ENCODE measurements around the gene SPO11. TPM values are rescaled to one million over a fixed set of nuclear protein-coding genes. Genes with fewer than 3 reads are reported as not detected.

Gene SPO11
- total and polyA plus RNA-seq, 2 of the 8 experiments (the other 6 are each of a cell fraction or from before 2014, with no cell fraction given), result not detected

- no peak overlapping the region for H2AFZ ChIP-seq (ENCODE audit: low read length)
- H2BK20ac ChIP-seq (ENCODE audit: low read length), result no peak overlapping the region
- no peaks in the 10 kb centered on the region for H3K79me2 ChIP-seq (ENCODE audit: control insufficient read depth in 1 of 2, insufficient read depth in 2 of 2, low read length in 2 of 2)
- H3K18ac ChIP-seq (ENCODE audit: extremely low read depth, low read length), result no peak overlapping the region
- H3K27me3 ChIP-seq (replicated peaks in 1 of 4; ENCODE audit: control insufficient read depth in 3 of 4, extremely low read depth in 1 of 4, insufficient read depth in 3 of 4, low read length in 3 of 4), result no peaks in the 10 kb centered on the region
- H4K91ac ChIP-seq (replicated peaks; ENCODE audit: insufficient read length, low read length), result no peak overlapping the region
- no peak for DNase-seq (ENCODE audit: low read depth in 1 of 2, low spot score in 2 of 2)
- no peak overlapping the region for H2BK12ac ChIP-seq (ENCODE audit: low read depth, low read length)
- TF ChIP-seq SAP30 (IDR thresholded peaks at IDR 0.05; ENCODE audit: insufficient read depth, insufficient replicate concordance, low read length), result no peak
- TF ChIP-seq POU5F1 (IDR thresholded peaks at IDR 0.05; ENCODE audit: low read depth, low read length), result no peak
- no peak for TF ChIP-seq BACH1 (IDR thresholded peaks at IDR 0.05; ENCODE audit: low read length)
- no peak for TF ChIP-seq CREB1 (IDR thresholded peaks at IDR 0.05)
- TF ChIP-seq USF2 (IDR thresholded peaks at IDR 0.05; ENCODE audit: low read length), result no peak
- H4K8ac ChIP-seq (ENCODE audit: extremely low read depth, insufficient read depth, low read length), result no peak overlapping the region
- peaks cover 3% of the 10 kb centered on the region; the same call in 1 of the 2 replicates for H3K79me1 ChIP-seq (ENCODE audit: low read depth, low read length)
- ChIA-PET POLR2A (ENCODE audit: partially characterized antibody) (interaction anchor here (0.7 kb wide), 1 partner anchor 33 kb away, joined by 3 read pairs; no protein-coding TSS in a partner anchor), CTCF (ENCODE audit: partially characterized antibody) (interaction anchor here (0.9 to 1.6 kb wide), 7 partner anchors 10 to 287 kb away, joined by 3 to 5 read pairs (median 4); no protein-coding TSS in a partner anchor)
- peaks cover 0 to 7% (median 3%) of the 10 kb centered on the region in 4 experiments; a peak in 3 of 7 replicates for H3K4me1 ChIP-seq (replicated peaks in 1 of 4; ENCODE audit: control insufficient read depth in 3 of 4, insufficient read depth in 4 of 4, low read length in 3 of 4)
- peaks cover 0 to 3% of the 10 kb centered on the region in 2 experiments for H4K20me1 ChIP-seq (replicated peaks in 1 of 2; ENCODE audit: control insufficient read depth in 1 of 2, insufficient read depth in 2 of 2, low read length in 2 of 2)
- FAIRE-seq, result no peak
- no peaks in the 10 kb centered on the region for H3K23me2 ChIP-seq (ENCODE audit: low read depth, low read length)
- H3K4ac ChIP-seq (replicated peaks; ENCODE audit: insufficient read length, low read depth, low read length), result no peak overlapping the region
- H3K9ac ChIP-seq (replicated peaks in 1 of 4; ENCODE audit: extremely low read depth in 1 of 4, low read depth in 3 of 4, low read length in 3 of 4), result no peak overlapping the region
- H3K23ac ChIP-seq (ENCODE audit: insufficient read length), result no peak overlapping the region
- H2AK5ac ChIP-seq (ENCODE audit: low read depth, low read length), result no peak overlapping the region
- H3K14ac ChIP-seq (ENCODE audit: insufficient read length), result no peak overlapping the region
- no peak overlapping the region for H3K4me2 ChIP-seq (ENCODE audit: insufficient read depth in 1 of 2, low read depth in 2 of 2, low read length in 2 of 2)
- H2BK5ac ChIP-seq (ENCODE audit: low read depth, low read length), result no peak overlapping the region
- H2BK15ac ChIP-seq (ENCODE audit: low read length), result no peak overlapping the region
- no peak overlapping the region for H3K56ac ChIP-seq (replicated peaks; ENCODE audit: insufficient read length, low read depth, low read length)
- 90% methylated on average over 5 of the region's 5 CpGs; no CpG with 5 or more reads in 1 of the 2 experiments for WGBS, 2 experiments (ENCODE audit: extremely low coverage in 1 of 2, insufficient coverage in 1 of 2, insufficient read length in 1 of 2, insufficient replicate concordance in 2 of 2, low coverage in 1 of 2, low lambda C conversion rate in 2 of 2, missing lambda C conversion rate in 1 of 2)
- no peaks in the 10 kb centered on the region for H3K9me3 ChIP-seq (ENCODE audit: insufficient read depth in 2 of 2, low read depth in 1 of 2, low read length in 1 of 2)
- H3K27ac ChIP-seq (ENCODE audit: low read depth, low read length), result no peak overlapping the region
- H3K36me3 ChIP-seq (ENCODE audit: control insufficient read depth in 2 of 4, insufficient read depth in 4 of 4, low read length in 3 of 4), result peaks cover 9 to 28% (median 23%) of the 10 kb centered on the region in 4 experiments; a peak in 6 of 8 replicates
- no peak overlapping the region for H4K5ac ChIP-seq (ENCODE audit: insufficient read length, low read depth, low read length)
- H3K4me3 ChIP-seq (ENCODE audit: extremely low read depth in 1 of 4, insufficient read depth in 2 of 4, low read depth in 3 of 4, low read length in 4 of 4), result no peak overlapping the region
- H2BK120ac ChIP-seq (replicated peaks; ENCODE audit: low read depth, low read length), result no peak overlapping the region
Measured at GRCh38 chr20:57379263-57379647, 49.7 kb downstream of the SPO11 start.

All from H1 (cell line).